G401 (cell line): ENCODE data around the gene BRMS1. TPM values are rescaled to one million over a fixed set of nuclear protein-coding genes. Genes with fewer than 3 reads are reported as not detected.
"Not testable (repeated sequence)": the region's sequence is repeated elsewhere in the genome, so short reads cannot be mapped to it uniquely, and the experiment has no call there.

ENCODE experiments used
- DNase-seq: peaks from one replicate; pipeline ENCODE4 v3.0.0-alpha.2; 2015; ENCODE audit warnings: low spot score
- in situ Hi-C: cut with HindIII; loops from 2 replicates; pipeline ENCODE4 v1.10.0; 2016; ENCODE audit warnings: low sequenced_read_pairs, mixed read lengths
- total RNA-seq: library from RNA; depleted of rRNA; stranded (reverse); fragments of >200 nt; shearing (Covaris generic); gene quantifications from 2 replicates; pipeline ENCODE4 v1.2.3, GENCODE V29; 2014; rRNA removed

Gene BRMS1
- total RNA-seq = 92.6 and 111 TPM in 2 replicates

- in situ Hi-C loops = no loop called here
- peak; percentile 96 for DNase-seq
Measured at GRCh38 chr11:66344550-66345315, at the start of gene BRMS1. Gene BRMS1 (minus strand): TSS chr11:66345104. CDS start chr11:66342234, 2,870 bp downstream.

DNA sequence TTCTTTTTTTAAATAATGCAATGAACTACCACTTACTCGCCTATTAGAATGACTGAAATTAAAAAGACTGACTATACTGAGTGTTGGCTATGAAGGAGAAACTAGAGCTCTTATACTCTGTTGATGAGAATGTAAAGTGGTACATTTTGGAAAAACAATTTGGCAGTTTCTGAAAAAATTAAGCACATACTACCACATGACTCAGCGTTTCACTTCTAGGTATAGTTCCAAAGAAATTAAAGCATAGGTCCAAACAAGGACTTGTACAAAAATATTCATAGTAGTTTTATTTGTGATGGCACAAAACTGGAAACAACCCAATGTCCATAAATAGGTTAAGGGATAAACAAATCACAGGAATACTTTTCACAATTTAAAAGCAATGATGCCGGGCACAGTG, 49.0 kb upstream of the BRMS1 start:
- in situ Hi-C loops = no loop called here

GRCh38 chr11:66391322-66391721, 46.4 kb upstream of the BRMS1 start:
- in situ Hi-C loops = no loop called here
- DNase-seq = no peak

More for the DNA sequence above, 49.0 kb upstream of the BRMS1 start:
- DNase-seq = no peak

- in situ Hi-C loops = no loop called here
Measured at GRCh38 chr11:66388780-66389386, 44.0 kb upstream of the BRMS1 start.

DNA sequence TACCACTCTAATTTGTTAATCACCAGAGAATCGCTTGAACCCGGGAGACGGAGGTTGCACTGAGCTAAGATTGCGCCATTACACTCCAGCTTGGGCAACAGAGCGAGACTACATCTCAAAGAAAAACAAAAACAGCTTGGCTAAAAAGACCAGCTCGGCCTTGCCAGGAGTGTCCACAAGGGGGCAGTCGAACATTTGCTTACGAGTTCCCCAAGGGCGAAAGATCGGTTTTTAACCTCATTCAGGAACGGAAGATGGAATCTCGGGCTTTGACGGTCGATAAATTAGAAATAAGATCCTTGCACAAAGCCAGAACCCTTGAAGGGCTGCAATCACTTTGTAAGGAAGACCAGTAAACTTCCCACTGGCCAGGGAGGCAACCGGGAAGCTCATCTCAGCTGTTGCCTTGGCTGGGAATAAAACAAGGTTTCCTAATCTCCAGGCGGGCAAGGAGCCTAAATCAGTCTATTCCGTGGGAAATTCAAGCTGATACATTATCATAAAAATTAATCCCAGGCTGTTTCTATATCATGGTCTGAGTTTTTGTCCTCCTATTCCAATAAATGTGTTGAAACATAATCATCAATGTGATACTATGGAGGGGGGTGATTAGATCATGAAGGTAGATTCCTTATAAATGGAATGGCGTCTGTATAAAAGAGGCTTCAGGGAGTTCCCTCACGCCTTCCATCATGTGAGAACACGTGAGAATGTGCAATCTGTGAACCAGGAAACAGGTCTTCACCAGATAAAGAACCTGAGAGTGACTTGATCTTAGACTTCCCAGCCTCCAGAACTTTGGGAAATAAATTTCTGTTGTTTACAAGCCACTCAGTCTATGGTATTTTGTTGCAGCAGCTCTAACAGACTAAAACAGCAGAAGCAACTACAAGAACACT, 41.5 kb upstream of the BRMS1 start:
- peak; percentile 95 for DNase-seq
- in situ Hi-C loops = no loop called here

More at GRCh38 chr11:66388780-66389386, 44.0 kb upstream of the BRMS1 start:
- peak; percentile 64 for DNase-seq

GRCh38 chr11:66384316-66384715, 39.4 kb upstream of the BRMS1 start:
- in situ Hi-C loops, DNase-seq: not testable (repeated sequence)

DNA sequence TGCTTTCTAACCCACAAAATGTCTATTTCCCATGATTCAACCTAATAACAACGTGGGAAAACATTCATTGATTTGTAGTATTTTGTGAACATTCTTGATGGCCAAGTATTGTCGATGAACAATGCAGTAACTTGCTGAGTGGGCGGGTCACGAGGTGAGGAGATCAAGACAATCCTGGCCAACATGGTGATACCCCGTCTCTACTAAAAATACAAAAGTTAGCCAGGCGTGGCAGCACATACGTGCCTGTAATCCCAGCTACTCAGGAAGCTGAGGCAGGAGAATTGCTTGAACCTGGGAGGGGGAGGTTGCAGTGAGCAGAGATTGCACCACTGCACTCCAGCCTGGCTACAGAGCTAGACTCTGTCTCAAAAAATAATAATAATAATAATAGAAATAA, 35.4 kb upstream of the BRMS1 start:
- DNase-seq, in situ Hi-C loops: not testable (repeated sequence)

DNA sequence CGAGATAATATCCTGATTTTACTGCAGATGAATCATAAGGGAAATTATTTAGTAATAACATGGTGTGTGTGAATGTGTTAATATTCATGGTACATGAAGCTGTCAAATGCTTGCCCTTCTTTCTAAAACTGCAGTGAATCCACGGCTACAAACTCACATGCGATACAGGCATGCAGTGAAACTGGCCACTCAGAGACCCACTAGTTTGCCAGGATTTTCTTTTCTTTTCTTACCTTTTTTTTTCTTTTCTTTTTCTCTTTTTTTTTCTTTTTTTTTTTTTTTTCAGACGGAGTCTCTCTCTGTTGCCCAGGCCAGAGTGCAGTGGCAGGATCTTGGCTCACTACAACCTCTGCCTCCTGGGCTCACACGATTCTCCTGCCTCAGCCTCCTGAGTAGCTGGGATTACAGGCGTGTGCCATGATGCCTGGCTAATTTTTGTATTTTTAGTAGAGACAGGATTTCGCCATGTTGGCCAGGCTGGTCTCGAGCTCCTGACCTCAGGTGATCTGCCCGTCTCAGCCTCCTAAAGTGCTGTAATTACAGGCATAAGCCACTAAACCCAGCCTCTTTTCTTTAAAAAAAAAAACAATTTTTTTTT, 28.9 kb upstream of the BRMS1 start:
- DNase-seq, in situ Hi-C loops: not testable (repeated sequence)

DNA sequence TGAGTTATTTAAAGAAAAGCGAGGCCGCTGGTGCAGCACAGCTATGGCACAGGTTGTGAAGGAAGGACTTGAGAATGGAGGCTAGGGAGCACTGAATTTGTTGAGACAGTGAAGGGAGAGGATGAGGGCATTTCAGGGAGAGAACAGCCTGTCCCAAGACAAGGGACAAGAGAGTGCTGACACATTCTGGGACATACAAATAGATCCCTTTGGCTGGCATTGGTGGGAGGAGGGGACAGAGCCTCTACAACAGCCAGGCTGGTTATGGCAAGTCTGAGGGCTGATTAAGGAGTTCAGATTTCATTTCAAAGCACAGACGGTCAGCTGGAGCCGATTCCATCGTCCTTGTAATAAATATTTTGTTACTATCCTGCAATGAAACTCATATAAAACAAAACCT, 28.4 kb upstream of the BRMS1 start:
- peak; percentile 50 for DNase-seq
- in situ Hi-C loops = no loop called here

- peak; percentile 67 for DNase-seq
- in situ Hi-C loops = no loop called here
Measured at GRCh38 chr11:66371627-66372415, 26.9 kb upstream of the BRMS1 start, which contains the start of gene SLC29A2. Gene SLC29A2 (minus strand): TSS chr11:66371760. CDS start chr11:66371591, 169 bp downstream.

DNA sequence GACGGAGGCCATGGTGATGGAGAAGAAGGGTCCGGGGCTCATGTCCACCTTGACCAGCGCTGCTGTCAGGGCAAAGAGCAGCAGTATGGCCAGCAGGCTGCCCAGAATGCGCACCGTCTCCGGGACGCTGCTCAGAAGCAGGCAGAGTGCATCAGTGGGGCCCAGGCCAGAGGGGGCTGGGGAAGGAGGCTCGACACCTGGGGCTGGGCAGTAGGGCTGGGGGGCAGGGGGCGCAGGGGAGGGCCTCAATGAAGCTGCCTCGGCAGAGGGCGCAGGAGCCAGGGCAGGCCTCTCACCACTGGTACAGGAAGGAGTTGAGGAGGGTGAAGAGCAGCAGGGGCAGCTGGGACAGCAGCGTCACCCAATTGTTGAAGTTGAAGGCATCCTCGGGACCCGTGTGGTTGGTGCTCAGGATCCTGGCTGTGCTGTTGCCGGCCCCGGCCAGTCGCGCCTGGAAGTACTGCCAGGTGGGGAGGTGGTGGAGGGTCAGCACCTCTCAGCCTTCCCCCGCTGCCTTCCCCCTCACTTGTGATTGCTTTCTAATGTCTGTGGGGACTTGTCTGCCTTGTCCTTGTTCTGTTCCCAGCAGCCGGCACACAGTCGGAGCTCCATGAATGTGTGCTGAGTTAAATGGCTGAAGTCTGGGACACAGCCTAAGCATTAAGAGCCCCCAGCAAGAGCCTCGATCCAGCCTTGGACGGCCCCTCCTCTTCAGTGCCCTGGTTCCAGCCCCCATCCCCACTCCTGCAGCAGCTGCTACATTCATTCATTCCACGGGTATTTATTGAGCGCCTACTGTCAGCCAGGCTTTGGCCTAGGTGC, 24.4 kb upstream of the BRMS1 start:
- in situ Hi-C loops = no loop called here
- DNase-seq = no peak

DNA sequence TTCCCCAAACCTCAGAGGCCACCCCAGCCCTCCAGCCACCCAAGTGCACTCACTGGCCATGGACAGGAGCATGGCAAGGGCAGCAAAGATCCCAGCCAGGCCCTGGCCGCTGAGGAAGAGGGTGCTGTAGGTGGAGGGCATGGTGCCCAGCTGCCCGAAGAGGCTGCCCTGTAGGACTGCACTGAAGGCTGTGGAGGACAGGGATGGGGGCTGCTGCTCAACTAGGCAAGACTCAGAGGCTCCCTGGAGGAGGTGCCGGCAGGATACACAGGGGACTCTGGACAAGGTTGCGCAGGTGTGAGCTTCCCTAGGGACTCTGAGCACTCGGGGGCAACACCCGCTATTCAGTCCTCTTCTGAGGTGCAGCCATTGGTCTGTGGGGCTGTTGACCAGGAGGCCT, 23.6 kb upstream of the BRMS1 start:
- DNase-seq = no peak
- in situ Hi-C loops = no loop called here

- in situ Hi-C loops = no loop called here
- DNase-seq = no peak
Measured at GRCh38 chr11:66367561-66368312, 22.8 kb upstream of the BRMS1 start.

DNA sequence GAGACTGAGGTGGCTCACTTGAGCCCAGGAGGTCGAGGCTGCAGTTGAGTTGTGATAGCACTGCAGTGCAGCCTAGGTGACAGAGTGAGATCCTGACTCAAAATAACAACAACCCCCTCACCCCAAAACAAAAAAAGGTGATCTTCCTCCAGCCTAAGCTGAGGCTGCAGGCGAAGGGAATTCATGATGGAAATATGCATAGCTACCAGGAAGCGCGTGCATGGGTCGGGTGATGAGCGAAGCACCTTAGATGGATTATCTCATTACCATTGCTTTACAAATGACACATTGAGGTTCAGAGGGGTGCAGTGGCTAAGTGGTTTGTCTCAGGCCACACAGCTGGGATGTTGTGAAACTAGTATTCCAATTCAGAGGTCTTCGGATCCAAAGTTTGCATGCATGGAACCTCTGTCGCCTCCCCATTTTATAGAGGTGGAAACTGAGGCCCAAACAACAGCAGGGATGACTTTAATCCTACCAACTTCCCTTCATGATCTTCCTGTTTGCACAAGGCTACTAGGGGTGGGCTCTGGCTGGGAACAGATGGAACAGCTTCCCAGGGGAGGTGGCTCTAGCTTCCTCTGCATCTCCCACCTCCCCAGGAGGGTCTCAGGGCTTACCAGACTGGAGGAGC, 22.1 kb upstream of the BRMS1 start:
- DNase-seq = no peak
- in situ Hi-C loops = no loop called here

- in situ Hi-C loops = no loop called here
- no peak for DNase-seq
Measured at GRCh38 chr11:66365711-66366619, 21.1 kb upstream of the BRMS1 start.

DNA sequence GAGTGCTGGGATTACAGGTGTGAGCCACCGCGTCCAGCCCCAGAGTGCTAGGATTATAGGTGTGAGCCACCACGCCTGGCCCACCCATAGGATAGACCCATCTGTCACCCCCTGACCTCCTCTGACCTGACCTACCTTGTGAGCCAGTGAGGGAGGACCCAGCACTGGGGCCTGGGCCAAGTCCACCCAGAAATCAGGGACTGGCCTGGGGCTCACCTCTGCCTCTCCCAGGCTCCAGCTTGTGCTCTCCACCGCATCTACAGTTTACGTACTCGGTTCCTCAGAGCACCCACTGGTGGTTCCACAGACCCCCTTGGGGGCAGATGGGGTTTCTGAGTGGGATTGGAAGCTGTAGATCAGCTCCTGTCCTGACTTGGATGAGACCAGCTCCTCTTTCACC, 20.3 kb upstream of the BRMS1 start:
- DNase-seq = no peak
- in situ Hi-C loops = no loop called here
